NB4 (cell line): Measurements from ENCODE around the gene CYP17A1.

Experiments used
- DNase-seq: peaks from one replicate; pipeline ENCODE4 v3.0.0; 2010; ENCODE audit warnings: low read depth
- H3K4me3 ChIP-seq: one replicate; pipeline ENCODE4 v1.5.1; 2011; ENCODE audit warnings: mild to moderate bottlenecking, low read depth, low read length, moderate library complexity
- CTCF ChIP-seq: IDR thresholded peaks from one replicate; pipeline ENCODE4 v1.5.1; 2012; ENCODE audit warnings: low read depth, low read length
- MAX ChIP-seq: IDR thresholded peaks from 2 replicates; pipeline ENCODE4 v1.6.1; 2011; ENCODE audit warnings: low read depth, low read length
- MYC ChIP-seq: IDR thresholded peaks from 2 replicates; pipeline ENCODE4 v1.6.1; 2011; ENCODE audit warnings: low read depth, low read length
- POLR2A ChIP-seq: IDR thresholded peaks from 2 replicates; pipeline ENCODE4 v1.6.1; 2011; ENCODE audit warnings: mild to moderate bottlenecking; ENCODE audit not compliant: insufficient read length; ENCODE audit errors: extremely low read depth

Gene CYP17A1

GRCh38 chr10:102837230-102837721, at the start of gene CYP17A1:
CYP17A1 (minus strand) TSS chr10:102837413; CDS start chr10:102837361, 52 bp downstream.
- H3K4me3 ChIP-seq: no peak within 1 kb of the TSS
- no peak for DNase-seq
- TF ChIP-seq POLR2A (no peak), MAX (no peak), CTCF (no peak), MYC (no peak)

GRCh38 chr10:102880256-102880655, 43.0 kb upstream of the CYP17A1 start:
- DNase-seq: no peak
- no peak for TF ChIP-seq MAX
- TF ChIP-seq POLR2A: no peak
- TF ChIP-seq CTCF: no peak
- no peak for TF ChIP-seq MYC
- no peak overlapping the region for H3K4me3 ChIP-seq

- no peak for TF ChIP-seq POLR2A
- TF ChIP-seq MAX: no peak
- no peak for TF ChIP-seq CTCF
- no peak for TF ChIP-seq MYC
- no peak for DNase-seq
- no peak overlapping the region for H3K4me3 ChIP-seq
Observed at GRCh38 chr10:102878629-102879028, 41.4 kb upstream of the CYP17A1 start.

- DNase-seq: no peak
Observed at GRCh38 chr10:102876747-102877153, 39.5 kb upstream of the CYP17A1 start.

GRCh38 chr10:102872163-102872562, 35.0 kb upstream of the CYP17A1 start:
- no peak overlapping the region for H3K4me3 ChIP-seq
- DNase-seq: no peak
- no peak for TF ChIP-seq CTCF
- TF ChIP-seq POLR2A: no peak
- TF ChIP-seq MAX: no peak

More at GRCh38 chr10:102876747-102877153, 39.5 kb upstream of the CYP17A1 start:
- TF ChIP-seq MAX: no peak
- TF ChIP-seq MYC: no peak
- TF ChIP-seq CTCF: no peak
- TF ChIP-seq POLR2A: no peak
- no peak overlapping the region for H3K4me3 ChIP-seq
